ENCODE measurements around the gene VAPA. TPM values are rescaled to one million over a fixed set of nuclear protein-coding genes. Genes with fewer than 3 reads are reported as not detected.

Gene VAPA
- total and polyA plus RNA-seq, 9 of the 15 experiments (the other 6 are each of a cell fraction or from before 2014, with no cell fraction given), result 219 to 902 (median 526) TPM

DNA sequence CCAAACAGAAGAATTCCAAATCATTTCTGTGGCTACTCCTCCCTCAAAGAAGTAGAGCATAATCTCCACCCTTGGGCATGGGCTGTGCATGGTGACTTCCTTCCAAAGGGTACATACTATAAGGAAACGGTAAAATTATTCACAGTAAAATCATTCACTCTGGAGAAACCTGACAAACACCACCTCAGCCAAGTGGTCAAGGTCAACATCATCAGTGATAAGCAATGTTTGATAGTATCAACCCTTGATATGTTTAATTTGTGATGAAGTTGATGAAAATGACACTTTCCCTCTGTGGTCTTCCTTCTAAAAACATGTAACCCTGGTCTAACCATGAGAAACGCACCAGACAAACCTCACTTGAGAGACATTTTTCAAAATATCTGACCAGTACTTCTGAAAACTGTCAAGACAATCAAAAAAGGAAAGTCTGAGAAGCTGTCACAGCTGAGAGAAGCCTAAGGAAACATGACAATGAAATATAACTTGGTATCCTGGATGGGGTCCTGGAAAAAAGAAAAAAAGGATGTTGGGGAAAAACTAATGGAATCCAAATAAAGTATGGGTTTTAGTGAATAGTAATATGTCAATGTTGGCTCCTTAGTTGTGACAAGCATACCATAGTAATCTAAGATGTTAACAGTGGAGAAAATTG, 37.5 kb upstream of the VAPA start (continued):
- no peak for TF ChIP-seq E2F6 (IDR thresholded peaks at IDR 0.05; ENCODE audit: borderline replicate concordance in 1 of 2, extremely low read depth in 1 of 2, insufficient read depth in 1 of 2, insufficient read length in 1 of 2, low read depth in 1 of 2, low read length in 1 of 2, poor library complexity in 1 of 2, severe bottlenecking in 1 of 2)
- no peak for TF ChIP-seq SAFB (IDR thresholded peaks at IDR 0.05; ENCODE audit: borderline replicate concordance, low read depth, low read length)
- TF ChIP-seq ZBTB12 (CRISPR knock-in tag; IDR thresholded peaks at IDR 0.05), result no peak
- TF ChIP-seq ZNF695 (CRISPR knock-in tag; IDR thresholded peaks at IDR 0.05), result no peak
- TF ChIP-seq ETV5 (CRISPR knock-in tag; IDR thresholded peaks at IDR 0.05; ENCODE audit: low read depth), result no peak
- no peak for TF ChIP-seq ZNF583 (CRISPR knock-in tag; IDR thresholded peaks at IDR 0.05)
- no peak for TF ChIP-seq NFIC (IDR thresholded peaks at IDR 0.05)
- TF ChIP-seq ZNF444 (CRISPR knock-in tag; IDR thresholded peaks at IDR 0.05), result 0 out of 2 replicates have a peak, but pooled peaks have one; percentile 56
- no peak for TF ChIP-seq ZNF431 (CRISPR knock-in tag; IDR thresholded peaks at IDR 0.05)
- TF ChIP-seq PHF20 (IDR thresholded peaks at IDR 0.05; ENCODE audit: partially characterized antibody), result no peak
- peak; percentile 39 for TF ChIP-seq KDM5B (IDR thresholded peaks at IDR 0.05; ENCODE audit: insufficient replicate concordance, low read depth, low read length)
- TF ChIP-seq CBX5 (IDR thresholded peaks at IDR 0.05; ENCODE audit: borderline replicate concordance, low read depth), result no peak
- TF ChIP-seq FUS (optimal IDR thresholded peaks at IDR 0.05; ENCODE audit: low read depth, low read length), result no peak
- no peak for TF ChIP-seq SMARCC2 (IDR thresholded peaks at IDR 0.05; ENCODE audit: low read depth)
- no peak for TF ChIP-seq RFX7 (CRISPR knock-in tag; IDR thresholded peaks at IDR 0.05)
- no peak for TF ChIP-seq ZBTB49 (CRISPR knock-in tag; IDR thresholded peaks at IDR 0.05; ENCODE audit: borderline replicate concordance)
- no peak for TF ChIP-seq NR2C1 (IDR thresholded peaks at IDR 0.05)
- 0 out of 2 replicates have a peak, but pooled peaks have one; percentile 25 for TF ChIP-seq NR2C1 (tag; IDR thresholded peaks at IDR 0.05)
- TF ChIP-seq SMARCA5 (IDR thresholded peaks at IDR 0.05), result peak; percentile 70; the same call in 1 of the 2 replicates
- no peak for TF ChIP-seq TEAD2 (tag; IDR thresholded peaks at IDR 0.05)
- TF ChIP-seq HSF4 (CRISPR knock-in tag; IDR thresholded peaks at IDR 0.05; ENCODE audit: borderline replicate concordance), result no peak
- TF ChIP-seq ZNF354B (CRISPR knock-in tag; IDR thresholded peaks at IDR 0.05), result no peak
